ENCODE data around the gene RYR3. TPM values are rescaled to one million over a fixed set of nuclear protein-coding genes. Genes with fewer than 3 reads are reported as not detected.

RYR3 gene
- total RNA-seq, 1 experiment from 2014 or later: not detected

DNA sequence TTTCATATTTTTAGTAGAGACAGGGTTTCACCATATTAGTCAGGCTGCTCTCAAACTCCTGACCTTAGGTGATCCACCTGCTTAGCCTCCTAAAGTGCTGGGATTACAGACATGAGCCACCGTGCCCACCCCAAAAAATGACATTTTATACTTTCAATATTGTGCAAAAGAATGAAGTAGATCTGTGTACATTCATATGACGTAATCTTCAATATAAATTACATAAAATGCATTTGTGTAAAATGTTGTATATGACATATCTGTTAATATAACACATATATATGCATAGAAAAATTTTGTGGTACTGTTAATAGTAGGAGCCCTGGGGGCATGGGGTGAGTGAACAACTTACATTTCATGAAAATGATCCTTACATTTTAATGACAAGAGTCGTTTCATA lies 71.7 kb downstream of the RYR3 start:
- no peak for DNase-seq (ENCODE audit: low read depth)

DNA sequence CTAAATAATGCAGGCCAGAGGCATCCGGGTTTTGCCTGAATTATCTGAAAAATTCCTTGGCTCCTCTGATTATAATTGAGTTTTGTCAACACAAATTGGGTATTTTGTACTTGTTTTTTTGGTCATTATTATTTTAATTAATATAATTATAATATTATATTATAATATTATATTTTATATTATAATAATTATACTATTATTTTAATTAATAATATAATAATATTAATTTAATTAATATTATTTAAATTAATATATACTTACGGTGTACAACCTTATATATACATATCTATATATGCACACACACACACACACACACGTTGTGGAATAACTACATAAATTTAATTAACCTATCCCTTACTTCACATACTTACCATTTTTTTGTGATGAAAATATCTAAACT lies 73.5 kb downstream of the RYR3 start:
- DNase-seq (ENCODE audit: low read depth): no peak

DNA sequence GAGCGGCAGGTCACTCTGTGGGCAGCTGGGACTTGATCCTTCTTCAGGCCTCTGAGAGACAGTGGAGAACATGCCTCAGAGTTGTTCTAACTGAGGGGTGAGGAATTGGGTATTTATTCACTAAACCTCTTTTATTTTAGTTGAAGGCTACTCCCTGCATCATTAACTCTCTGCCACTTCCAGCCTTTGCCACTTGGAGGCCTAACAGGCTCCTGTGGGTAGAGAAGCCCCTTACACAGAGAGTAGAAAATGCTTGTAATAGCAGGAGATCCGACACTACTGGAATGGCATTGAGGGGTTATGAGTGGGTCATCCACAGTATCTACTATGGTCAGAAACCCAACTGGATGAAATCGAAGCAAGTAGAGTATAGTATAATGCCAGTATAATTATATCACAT lies 81.7 kb downstream of the RYR3 start:
- DNase-seq (ENCODE audit: low read depth): no peak

DNA sequence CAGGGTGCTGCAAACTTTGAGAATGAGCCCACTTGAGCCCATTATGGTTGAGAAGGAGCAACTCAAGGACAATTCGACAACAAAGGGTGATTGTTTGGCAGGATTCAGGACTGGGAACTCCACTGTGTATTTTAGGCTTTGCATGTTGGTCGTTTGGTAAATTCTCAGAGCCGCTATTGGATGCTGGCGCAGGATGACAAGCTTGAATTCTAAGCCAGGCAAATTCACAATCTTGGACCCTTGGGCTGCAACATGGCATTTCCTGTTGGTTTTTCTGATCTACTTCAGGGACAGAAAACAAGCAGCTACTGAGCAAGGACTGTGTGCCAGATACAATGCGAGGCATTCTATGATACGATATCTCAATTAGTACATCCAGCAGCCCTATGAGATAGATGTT lies 82.8 kb downstream of the RYR3 start:
- DNase-seq (ENCODE audit: low read depth): no peak

DNA sequence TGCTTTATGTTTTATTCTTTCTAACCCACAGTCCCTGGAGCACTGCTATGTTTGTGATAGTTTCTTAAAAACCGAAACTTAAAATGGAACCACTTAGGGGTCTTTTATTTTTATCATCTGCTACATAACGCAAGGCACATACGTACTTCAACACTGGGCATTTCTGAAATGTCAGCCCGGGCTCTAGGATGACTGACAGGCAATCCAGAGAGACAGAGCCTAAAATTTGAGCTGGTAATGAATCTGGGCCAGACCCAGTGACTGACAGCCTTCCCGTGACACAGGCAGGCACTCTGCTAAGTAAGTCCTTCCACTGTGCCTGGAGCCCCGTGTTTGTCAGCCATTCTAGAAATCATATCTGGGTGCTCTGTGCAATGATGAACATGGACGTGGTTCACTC lies 84.6 kb downstream of the RYR3 start:
- no peak for DNase-seq (ENCODE audit: low read depth)

DNA sequence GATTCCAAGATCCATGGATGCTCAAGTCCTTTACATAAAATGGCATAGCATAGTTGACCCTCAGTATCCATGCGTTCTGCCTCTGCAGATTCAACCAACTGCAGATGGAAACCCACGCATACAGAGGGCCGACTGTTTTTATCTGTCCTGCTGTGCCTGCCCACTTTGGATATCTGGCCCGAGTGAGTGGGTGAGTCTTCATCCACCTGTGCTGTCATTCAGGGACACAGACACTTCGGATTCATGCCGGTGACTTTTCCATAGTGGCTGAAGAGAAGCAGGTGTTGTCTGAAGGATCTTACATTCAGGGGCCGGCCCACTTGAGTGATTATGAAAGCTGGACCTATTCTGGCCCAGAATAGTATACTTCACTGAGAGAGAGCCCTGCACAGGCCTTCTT lies 85.1 kb downstream of the RYR3 start:
- no peak for DNase-seq (ENCODE audit: low read depth)

DNA sequence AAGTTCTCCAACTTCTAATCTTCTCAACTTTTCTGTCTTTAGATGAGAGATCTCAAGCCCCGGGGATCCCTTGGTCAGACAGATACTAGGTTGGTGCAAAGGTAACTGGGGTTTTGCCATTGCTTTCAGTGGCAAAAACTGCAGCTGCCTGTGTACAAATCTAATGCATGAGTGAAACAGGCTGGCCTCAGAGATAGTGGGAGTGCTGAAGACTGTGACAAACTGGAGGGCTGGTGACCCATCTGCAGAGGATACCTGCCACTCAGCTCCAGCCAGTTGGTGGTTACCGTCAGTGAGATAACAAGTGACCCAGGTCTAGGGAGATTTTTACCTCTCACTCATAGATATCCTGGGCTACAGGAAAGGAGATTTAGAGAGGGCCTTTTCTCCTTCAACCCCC lies 85.7 kb downstream of the RYR3 start:
- no peak for DNase-seq (ENCODE audit: low read depth)

DNA sequence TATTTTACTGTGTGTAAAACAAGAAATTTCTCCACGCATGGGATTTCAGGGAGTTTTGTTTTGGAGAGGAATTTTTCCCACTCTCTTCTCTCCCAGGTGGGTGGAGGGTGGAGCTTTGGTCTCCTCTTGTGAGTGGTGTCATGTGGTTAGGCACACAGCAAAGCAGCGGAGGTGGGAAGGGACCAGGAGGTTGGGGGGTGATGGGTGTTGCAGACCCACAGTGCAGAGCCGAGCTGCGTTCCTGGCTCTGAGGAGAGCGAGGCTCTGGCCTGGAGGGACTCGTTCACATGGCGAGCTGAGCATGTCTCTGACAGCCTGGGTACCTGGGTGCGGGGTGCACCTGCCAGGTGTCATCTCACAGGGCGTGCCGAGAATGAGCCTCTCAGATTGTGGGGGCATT lies 87.8 kb downstream of the RYR3 start:
- no peak for DNase-seq (ENCODE audit: low read depth)

DNA sequence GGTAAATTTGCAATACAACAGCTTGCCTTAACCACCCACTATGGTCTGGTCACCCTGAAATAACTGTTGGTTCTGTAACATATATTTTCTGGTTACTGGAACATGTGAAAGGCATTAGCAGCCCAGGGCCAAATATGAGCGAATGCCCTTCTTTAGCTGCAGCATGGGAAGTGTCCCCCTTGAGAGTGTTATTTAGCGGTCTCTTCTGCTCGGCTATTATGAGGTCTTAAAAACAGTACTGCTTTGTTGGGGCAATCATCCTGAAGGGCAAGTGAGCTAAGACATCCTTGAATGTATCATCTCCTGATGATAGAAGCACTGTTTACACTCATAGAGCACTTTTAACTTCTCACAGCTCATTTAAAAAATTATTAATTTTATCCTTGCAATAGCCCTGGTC lies 90.2 kb downstream of the RYR3 start:
- no peak for DNase-seq (ENCODE audit: low read depth)

DNA sequence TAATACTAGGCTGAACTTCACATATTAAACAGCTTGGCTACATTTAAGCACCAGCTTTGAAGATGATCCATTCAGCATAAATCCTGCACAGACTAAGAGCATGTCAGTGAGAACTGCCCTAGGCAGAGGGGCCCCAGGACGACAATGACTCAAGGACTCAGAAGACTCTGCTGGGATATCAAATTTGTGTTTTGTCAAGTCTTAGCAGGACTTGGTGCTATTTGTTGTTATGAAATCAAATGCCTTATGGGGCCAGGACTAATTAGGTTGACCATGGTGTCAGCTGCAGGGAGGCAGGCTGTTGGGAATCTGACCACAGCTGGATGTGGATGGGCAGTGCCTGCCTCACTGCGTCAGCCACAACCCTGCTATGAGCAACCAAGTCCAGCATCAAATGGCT lies 91.8 kb downstream of the RYR3 start:
- no peak for DNase-seq (ENCODE audit: low read depth)

DNA sequence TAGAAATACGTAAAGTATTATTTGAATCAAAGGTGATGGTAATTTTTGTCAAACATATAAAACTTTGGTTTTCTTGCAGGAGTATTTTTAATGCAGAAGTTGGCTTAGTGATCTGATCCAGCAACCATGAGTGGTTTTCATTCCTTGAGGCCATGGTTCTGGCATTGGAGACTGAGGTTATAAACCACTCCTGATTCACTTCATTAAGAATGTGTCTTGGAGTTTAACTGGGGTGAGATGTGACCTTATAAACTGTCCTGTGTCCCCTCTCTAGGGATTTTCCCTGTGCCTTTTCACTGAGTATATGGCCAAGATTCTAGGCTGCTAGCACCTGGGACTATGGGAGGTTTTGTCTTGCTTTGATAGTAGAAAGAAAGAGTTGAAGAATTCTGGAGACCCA lies 94.3 kb downstream of the RYR3 start:
- DNase-seq (ENCODE audit: low read depth): no peak

DNA sequence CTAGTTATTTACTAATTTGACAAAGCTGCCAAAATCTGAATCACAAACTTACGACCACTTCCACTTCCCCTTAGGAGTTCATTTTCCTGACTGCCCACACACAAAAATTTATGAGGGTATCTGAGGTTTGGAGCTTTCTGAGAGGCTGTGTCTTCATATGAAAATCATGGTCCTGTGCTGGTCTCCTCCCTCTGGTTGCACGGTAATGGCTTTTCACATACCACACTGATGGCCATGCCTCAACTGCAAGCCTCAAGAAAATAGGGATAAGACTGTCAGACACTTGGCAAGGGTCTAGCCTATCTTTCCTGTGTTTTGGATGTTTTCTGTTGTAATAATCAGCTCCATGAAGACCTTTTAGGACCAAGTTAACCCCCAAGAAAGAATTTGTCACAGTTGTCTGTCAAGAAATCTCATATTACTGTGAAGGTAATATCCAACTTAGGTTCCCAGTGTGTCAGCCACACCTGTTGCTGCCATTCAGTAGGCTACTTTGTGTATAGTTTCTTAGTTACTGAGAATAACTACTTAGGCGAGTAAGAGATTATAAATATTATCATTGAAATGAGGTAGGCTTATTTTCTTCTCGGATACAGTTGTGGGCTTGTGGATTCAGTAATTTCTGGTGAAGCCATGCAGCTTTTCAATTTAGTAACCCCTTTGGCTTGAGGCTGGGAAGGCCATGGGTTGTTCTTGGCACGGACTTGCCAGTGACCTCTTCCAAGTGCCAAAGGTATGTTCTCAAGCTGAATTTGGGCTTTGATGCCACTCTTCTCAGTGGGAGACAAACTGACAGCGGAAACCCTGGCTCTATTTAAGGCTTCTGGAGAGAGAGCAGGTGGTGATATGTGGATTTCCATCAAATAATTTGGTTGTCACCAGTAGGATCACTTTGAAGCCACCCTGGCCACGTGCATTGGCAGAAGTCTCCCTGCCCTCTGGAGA lies 101.1 kb downstream of the RYR3 start:
- DNase-seq (ENCODE audit: low read depth): peak; percentile 11

DNA sequence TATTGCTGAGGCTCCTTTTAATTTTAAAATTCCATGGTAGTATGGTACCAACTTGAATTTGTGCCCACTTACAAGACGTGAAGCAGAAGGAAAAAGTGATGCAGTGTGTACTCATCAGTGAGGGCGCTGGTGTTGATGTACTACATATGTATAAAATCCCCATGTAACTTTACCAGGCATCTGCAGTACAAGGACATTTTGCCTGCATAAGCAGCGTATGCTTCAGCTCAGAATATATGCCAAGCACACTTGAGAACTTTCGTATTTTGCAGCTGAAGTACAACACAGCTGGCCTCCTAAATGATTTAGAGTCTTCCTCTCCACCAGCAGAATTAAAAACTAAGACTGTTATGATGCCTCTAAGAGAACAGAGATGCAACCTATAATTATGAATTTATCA lies 108.9 kb downstream of the RYR3 start:
- no peak for DNase-seq (ENCODE audit: low read depth)

DNA sequence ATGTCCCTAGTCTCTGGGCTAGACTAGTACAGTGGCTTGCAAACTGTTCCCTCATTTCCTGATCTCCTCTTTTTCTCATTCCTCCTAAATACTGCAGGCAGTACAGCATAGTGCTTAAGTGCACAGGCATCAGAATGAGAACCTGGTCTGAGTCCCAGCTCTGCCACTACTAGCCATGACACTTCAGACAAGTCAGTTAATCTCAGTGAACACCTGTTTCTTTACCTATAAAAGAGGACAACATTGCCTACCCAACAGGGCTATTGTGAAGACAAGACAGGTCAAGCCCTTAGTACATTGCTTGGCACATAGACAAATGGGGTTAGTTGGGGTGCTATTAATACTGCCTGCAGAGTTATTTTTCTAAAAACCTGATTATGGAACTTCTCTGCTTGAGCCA lies 113.3 kb downstream of the RYR3 start:
- DNase-seq (ENCODE audit: low read depth): no peak

DNA sequence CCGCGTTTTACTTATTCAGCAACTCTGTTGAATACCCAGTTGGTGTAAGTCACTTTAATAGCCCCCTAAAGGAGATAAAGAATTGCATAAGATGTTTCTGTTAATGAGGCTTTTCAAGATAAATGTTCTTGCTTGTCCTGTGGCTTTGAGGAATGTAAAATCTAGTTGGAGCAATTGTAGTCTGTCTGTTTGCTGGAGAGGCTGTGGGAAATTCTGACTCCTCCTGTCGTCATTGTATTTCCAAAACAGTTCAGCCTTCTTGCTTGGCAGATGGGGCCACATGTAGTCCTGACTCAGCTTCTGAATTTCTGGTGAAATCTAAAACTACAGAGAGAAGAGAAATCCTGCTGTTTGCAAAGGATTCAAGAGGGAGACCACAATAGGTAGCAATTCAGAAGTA lies 114.4 kb downstream of the RYR3 start:
- DNase-seq (ENCODE audit: low read depth): peak; percentile 28

DNA sequence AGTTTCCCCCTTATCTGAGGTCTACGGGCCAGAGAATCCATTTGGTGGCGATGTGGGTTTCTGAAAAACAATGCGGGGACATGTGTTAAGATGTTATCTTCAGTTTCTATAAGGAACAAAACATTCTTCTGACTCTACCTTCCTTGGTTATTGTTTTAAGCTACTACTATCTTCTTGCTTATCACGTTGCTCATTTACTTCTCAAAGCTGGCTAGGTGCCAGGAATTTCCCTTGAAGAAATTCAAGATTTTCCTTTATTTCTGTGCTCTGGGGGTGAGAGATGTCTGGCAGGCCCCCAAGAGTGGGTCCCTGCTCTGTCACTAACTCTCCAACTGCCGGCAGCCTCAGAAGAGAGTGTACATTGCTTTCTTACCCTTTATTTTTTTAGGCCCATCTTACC lies 119.8 kb downstream of the RYR3 start:
- no peak for DNase-seq (ENCODE audit: low read depth)

DNA sequence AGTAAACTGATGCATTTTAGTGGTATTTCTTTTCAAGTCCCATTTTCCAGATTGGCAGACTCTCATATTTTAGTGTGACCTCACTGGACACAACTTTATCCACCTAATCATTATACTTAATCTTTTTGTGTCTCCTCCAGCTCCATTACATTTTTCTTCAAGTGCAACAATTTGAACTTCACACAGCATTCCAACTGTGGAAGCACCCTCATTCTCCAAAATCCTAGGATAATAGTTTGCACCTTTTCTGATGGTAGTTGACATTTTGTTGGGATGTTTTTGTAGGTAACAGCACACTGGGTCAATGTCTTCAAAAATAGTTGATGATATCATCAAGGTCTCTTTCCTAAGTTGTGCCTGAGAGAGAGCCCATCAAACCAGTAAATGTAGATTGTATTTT lies 123.1 kb downstream of the RYR3 start:
- DNase-seq (ENCODE audit: low read depth): no peak

DNA sequence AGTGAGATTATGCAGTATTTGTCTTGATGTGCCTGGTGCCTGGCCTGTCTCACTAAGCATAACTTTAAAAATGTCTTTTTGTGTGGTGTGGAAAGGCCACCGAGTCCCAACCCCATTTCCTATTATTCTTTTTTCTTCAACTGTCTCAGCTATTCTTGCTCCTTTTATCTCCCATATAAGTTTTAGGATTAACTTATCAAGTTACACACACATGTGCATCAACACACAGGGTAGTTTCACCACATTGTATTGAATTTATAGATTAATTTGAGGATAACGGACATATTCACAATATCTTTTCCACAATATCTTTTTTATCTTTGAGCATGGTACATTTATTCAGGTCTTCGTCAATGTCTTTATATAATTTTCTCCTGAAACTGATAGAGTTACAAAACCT lies 127.6 kb downstream of the RYR3 start:
- no peak for DNase-seq (ENCODE audit: low read depth)

DNA sequence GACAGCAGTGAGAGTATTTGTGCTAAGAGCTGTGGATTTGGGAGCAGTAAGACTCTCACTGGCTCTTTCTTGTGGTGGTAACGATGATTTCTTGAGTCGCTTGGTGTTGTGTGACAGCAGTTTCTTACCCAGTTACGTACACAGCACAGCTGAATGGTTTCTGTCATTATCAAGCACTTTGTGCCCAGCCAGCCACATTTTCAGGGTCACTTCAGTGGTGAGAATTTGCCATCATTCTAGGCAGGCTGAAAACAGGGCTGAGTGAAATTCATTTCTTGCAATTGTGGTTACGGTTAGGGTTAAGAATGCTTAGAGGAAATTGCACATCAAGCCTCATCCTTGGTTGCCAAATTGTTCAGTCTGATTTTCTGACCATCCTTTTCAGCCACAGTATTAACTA lies 130.1 kb downstream of the RYR3 start:
- no peak for DNase-seq (ENCODE audit: low read depth)

DNA sequence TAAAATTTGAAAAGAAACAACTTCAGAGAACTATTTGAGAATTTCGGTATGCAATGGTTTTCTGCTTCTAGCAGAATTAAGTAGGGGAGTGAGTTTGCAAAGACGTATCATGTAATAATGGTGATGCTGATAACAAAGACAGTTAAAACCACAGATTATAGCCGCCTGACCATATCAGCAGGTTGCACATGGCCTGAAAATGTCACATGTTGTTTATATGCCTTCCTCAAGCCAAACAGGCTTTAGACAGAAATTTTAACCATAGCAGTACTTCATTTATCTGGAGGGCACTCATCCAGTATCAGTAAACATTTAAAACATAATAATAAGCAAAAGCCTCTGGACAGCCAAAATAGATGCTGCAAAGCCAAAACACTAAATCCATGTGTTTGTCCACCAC lies 131.7 kb downstream of the RYR3 start:
- DNase-seq (ENCODE audit: low read depth): no peak

DNA sequence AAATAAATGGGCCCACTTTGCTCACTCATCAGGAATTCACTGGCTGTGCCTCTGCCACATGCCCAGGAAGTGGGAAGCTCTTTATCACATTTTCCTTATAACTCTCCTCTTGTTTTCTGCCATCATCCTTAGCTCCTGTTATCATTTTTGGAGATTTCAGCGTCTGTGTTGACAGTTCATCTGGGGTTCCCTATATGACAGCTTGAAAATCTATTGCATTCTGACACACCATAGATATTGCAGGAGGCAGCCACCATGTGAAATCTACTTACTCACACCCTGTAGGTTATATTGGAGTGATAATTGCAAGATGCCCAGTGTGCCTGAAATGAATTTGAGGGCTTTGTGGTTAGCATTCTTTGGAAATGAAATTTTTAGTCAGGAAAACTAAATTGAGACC lies 132.9 kb downstream of the RYR3 start:
- DNase-seq (ENCODE audit: low read depth): no peak

DNA sequence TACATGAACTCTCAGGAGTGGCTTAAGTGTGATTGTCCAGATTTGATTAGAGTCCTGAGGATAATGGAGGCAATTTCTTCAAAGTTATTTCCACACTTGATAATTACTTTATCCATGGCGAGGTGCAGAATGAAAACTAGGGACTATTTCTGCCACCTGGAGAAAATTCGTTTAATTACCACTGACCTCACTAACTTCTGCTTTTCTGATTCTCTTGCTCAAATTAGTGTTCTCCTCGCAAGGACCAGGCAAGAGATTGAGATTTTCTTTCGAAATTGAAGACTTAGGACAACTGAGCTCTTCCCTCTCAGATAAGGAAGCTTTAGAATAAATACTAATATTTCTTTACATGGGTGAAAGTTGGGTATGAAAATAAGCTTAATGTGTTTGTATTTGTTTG lies 135.2 kb downstream of the RYR3 start:
- no peak for DNase-seq (ENCODE audit: low read depth)

DNA sequence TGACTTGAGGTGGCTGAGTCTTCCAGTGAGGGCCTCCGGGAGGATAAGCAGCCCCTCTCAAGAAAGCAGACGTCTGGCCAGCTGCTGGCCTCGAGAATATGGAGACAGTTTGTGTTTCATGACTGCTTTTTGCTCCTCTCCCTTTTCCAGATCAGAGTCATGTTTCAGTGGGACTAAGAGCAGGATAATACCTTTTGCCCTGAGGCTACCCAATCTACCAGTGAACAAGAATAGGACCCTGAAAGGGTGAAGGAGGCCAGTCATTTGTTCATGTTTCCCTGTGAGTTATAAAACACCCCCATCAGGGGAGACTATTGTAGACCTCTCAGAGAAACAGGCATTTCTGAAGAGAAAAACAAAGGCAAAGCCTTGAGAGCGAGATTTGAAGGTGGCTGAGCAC lies 137.4 kb downstream of the RYR3 start:
- no peak for DNase-seq (ENCODE audit: low read depth)
